Lower leg skin (tissue), 4 donors: Measurements from ENCODE around the gene CDH23. TPM values are rescaled to one million over a fixed set of nuclear protein-coding genes. Genes with fewer than 3 reads are reported as not detected.

ENCODE experiments used
- DNase-seq, 2 donors: peaks; one replicate each; pipeline ENCODE4 v3.0.0-alpha.2; 2019; ENCODE audit warnings: low spot score in 2 of 2
- H3K4me3 ChIP-seq: fragments of 200-600 bp; sonication (generic); 2 replicates; pipeline ENCODE4 v1.5.1; 2017; ENCODE audit warnings: mild to moderate bottlenecking, low read depth; ENCODE audit not compliant: poor library complexity, severe bottlenecking
- CTCF ChIP-seq, 3 donors: fragments of 450-650 bp; IDR thresholded peaks; one replicate each; pipeline ENCODE4 v1.5.1; 2016; ENCODE audit warnings: antibody characterized with exemption in 3 of 3, mild to moderate bottlenecking in 3 of 3, moderate library complexity in 2 of 3
- POLR2A ChIP-seq, 2 donors: fragments of 450-650 bp; IDR thresholded peaks; one replicate each; pipeline ENCODE4 v1.6.1; 2016 to 2017; ENCODE audit warnings: antibody characterized with exemption in 2 of 2, mild to moderate bottlenecking in 1 of 2, moderate library complexity in 1 of 2
- WGBS, 2 donors: methylation state at CpG; one replicate each; pipeline ENCODE4 v1.1.5; 2018; 5-methylcytosine and 5-hydroxymethylcytosine counted together
- intact Hi-C: fragments of 100-400 bp; cut with DNase I; formaldehyde crosslinking; loops from one replicate; pipeline ENCODE4 v1.15.0; 2023; ENCODE audit warnings: low total_unique reads
- total RNA-seq, 4 donors: library from RNA; depleted of rRNA; stranded (reverse); fragments of >200 nt; gene quantifications; one replicate each; pipeline ENCODE4 v1.1.0, GENCODE V29; 2016

Gene CDH23
- total RNA-seq, 4 donors from 2014 or later = 1.7 to 9.2 (median 2.6) TPM

- no peak overlapping the region for H3K4me3 ChIP-seq
- no peak for TF ChIP-seq POLR2A (IDR thresholded peaks at IDR 0.05)
- no peak for TF ChIP-seq CTCF (IDR thresholded peaks at IDR 0.05)
- intact Hi-C loops = no loop called here
- DNase-seq = no peak
- WGBS, 2 donors = 93 to 98% methylated on average over 4 of the region's 4 CpGs
Observed at GRCh38 chr10:71472912-71473311, 76.2 kb downstream of the CDH23 start.

- intact Hi-C loops = no loop called here
- no peak overlapping the region for H3K4me3 ChIP-seq
- DNase-seq = no peak
- TF ChIP-seq CTCF (IDR thresholded peaks at IDR 0.05) (no peak), POLR2A (IDR thresholded peaks at IDR 0.05) (no peak)
- WGBS, 2 donors = 87 to 89% methylated on average over 11 of the region's 11 CpGs
Observed at GRCh38 chr10:71473671-71474599, 77.2 kb downstream of the CDH23 start.

- H3K4me3 ChIP-seq = no peak overlapping the region
- WGBS, 2 donors = 84 to 93% methylated on average over 7 of the region's 7 CpGs
- intact Hi-C loops = no loop called here
- TF ChIP-seq CTCF (IDR thresholded peaks at IDR 0.05) (no peak), POLR2A (IDR thresholded peaks at IDR 0.05) (no peak)
- DNase-seq = no peak
Observed at GRCh38 chr10:71474702-71475242, 78.1 kb downstream of the CDH23 start.

GRCh38 chr10:71475243-71475871 lies 78.6 kb downstream of the CDH23 start:
- no peak overlapping the region for H3K4me3 ChIP-seq
- no peak for TF ChIP-seq CTCF (IDR thresholded peaks at IDR 0.05)
- no peak for TF ChIP-seq POLR2A (IDR thresholded peaks at IDR 0.05)
- DNase-seq = no peak
- intact Hi-C loops = no loop called here
- 73 to 76% methylated on average over 13 of the region's 13 CpGs for WGBS, 2 donors

GRCh38 chr10:71476228-71477011 lies 79.7 kb downstream of the CDH23 start:
- no peak for TF ChIP-seq POLR2A (IDR thresholded peaks at IDR 0.05)
- no peak for TF ChIP-seq CTCF (IDR thresholded peaks at IDR 0.05)

More at GRCh38 chr10:71476228-71477011, 79.7 kb downstream of the CDH23 start:
- DNase-seq = no peak
- intact Hi-C loops = no loop called here
- WGBS, 2 donors = 45 to 47% methylated on average over 9 of the region's 9 CpGs
- H3K4me3 ChIP-seq = no peak overlapping the region
